CD4-positive, alpha-beta memory T cell (primary cell): ENCODE data around the gene DNHD1. TPM values are rescaled to one million over a fixed set of nuclear protein-coding genes. Genes with fewer than 3 reads are reported as not detected.

ENCODE experiments used
- polyA plus RNA-seq, 2 donors: library from polyadenylated mRNA; unstranded; fragments of 300-500 nt; fragmentation: Illumina TruSeq; gene quantifications; one replicate each; pipeline ENCODE4 v1.2.3, GENCODE V29; 2021
- total RNA-seq, 2 experiments: library from RNA; stranded (reverse); gene quantifications; one replicate each; pipeline ENCODE4 v1.2.3, GENCODE V29; 2021

The DNHD1 gene
- total and polyA plus RNA-seq, 4 experiments from 2014 or later = 1.2 to 54.0 (median 23.6) TPM

Other genes starting within 250 kb of the DNHD1 start
- not detected for gene CCKBR, start 237.4 kb upstream of the DNHD1 start, total RNA-seq
- not detected for gene CCKBR, start 237.4 kb upstream of the DNHD1 start, polyA plus RNA-seq
- under 1 TPM in 1 of 2 experiments, not detected in 1; 0.36 TPM for gene CAVIN3, start 176.8 kb upstream of the DNHD1 start, total RNA-seq
- under 1 TPM in 1 of 2 donors, not detected in 1; 0.70 TPM for gene CAVIN3, start 176.8 kb upstream of the DNHD1 start, polyA plus RNA-seq
- 10 to 100 TPM; 39.3 to 43.6 TPM for gene SMPD1, start 106.8 kb upstream of the DNHD1 start, total RNA-seq
- gene SMPD1, start 106.8 kb upstream of the DNHD1 start, polyA plus RNA-seq = 10 to 100 TPM in 1 of 2 donors, 1 to 10 TPM in 1; 9.2 to 12.1 TPM
- gene APBB1, start 78.2 kb upstream of the DNHD1 start, total RNA-seq = 10 to 100 TPM; 93.2 to 93.5 TPM
- gene APBB1, start 78.2 kb upstream of the DNHD1 start, polyA plus RNA-seq = 100 to 1,000 TPM in 1 of 2 donors, 10 to 100 TPM in 1; 84.7 to 107 TPM
- gene HPX, start 56.3 kb upstream of the DNHD1 start, total RNA-seq = 1 to 10 TPM in 1 of 2 experiments, under 1 TPM in 1; 0.83 to 1.3 TPM
- gene HPX, start 56.3 kb upstream of the DNHD1 start, polyA plus RNA-seq = not detected
- gene TRIM3, start 23.3 kb upstream of the DNHD1 start, total RNA-seq = 10 to 100 TPM; 22.9 to 23.1 TPM
- 1 to 10 TPM; 1.2 to 3.5 TPM for gene TRIM3, start 23.3 kb upstream of the DNHD1 start, polyA plus RNA-seq
- 10 to 100 TPM; 53.9 to 56.9 TPM for gene ARFIP2, start 15.9 kb upstream of the DNHD1 start, total RNA-seq
- 10 to 100 TPM; 34.1 to 35.8 TPM for gene ARFIP2, start 15.9 kb upstream of the DNHD1 start, polyA plus RNA-seq
- gene TIMM10B, start 15.8 kb upstream of the DNHD1 start, total RNA-seq = 10 to 100 TPM; 54.7 to 60.3 TPM
- 10 to 100 TPM; 29.9 to 32.4 TPM for gene TIMM10B, start 15.8 kb upstream of the DNHD1 start, polyA plus RNA-seq
- gene RRP8, start 106.3 kb downstream of the DNHD1 start, total RNA-seq = 10 to 100 TPM; 29.9 to 36.0 TPM
- 10 to 100 TPM; 19.5 to 28.4 TPM for gene RRP8, start 106.3 kb downstream of the DNHD1 start, polyA plus RNA-seq
- gene ILK, start 106.5 kb downstream of the DNHD1 start, total RNA-seq = 100 to 1,000 TPM; 131 to 132 TPM
- gene ILK, start 106.5 kb downstream of the DNHD1 start, polyA plus RNA-seq = 100 to 1,000 TPM; 121 to 129 TPM
- gene TAF10, start 114.9 kb downstream of the DNHD1 start, total RNA-seq = 100 to 1,000 TPM; 116 to 120 TPM
- gene TAF10, start 114.9 kb downstream of the DNHD1 start, polyA plus RNA-seq = 100 to 1,000 TPM; 171 to 367 TPM
- gene TPP1, start 122.1 kb downstream of the DNHD1 start, total RNA-seq = 100 to 1,000 TPM; 194 to 198 TPM
- gene TPP1, start 122.1 kb downstream of the DNHD1 start, polyA plus RNA-seq = 100 to 1,000 TPM; 103 to 144 TPM
- gene DCHS1, start 158.5 kb downstream of the DNHD1 start, total RNA-seq = 1 to 10 TPM; 6.4 to 6.7 TPM
- gene DCHS1, start 158.5 kb downstream of the DNHD1 start, polyA plus RNA-seq = 1 to 10 TPM in 1 of 2 donors, under 1 TPM in 1; 0.47 to 2.5 TPM
- 10 to 100 TPM; 33.4 to 36.9 TPM for gene MRPL17, start 186.1 kb downstream of the DNHD1 start, total RNA-seq
- gene MRPL17, start 186.1 kb downstream of the DNHD1 start, polyA plus RNA-seq = 10 to 100 TPM; 12.7 to 42.6 TPM